ENCODE results near the gene CARD9. TPM values are rescaled to one million over a fixed set of nuclear protein-coding genes. Genes with fewer than 3 reads are reported as not detected.

The CARD9 gene
- total RNA-seq, 1 experiment from 2014 or later: 14.0 TPM

DNA sequence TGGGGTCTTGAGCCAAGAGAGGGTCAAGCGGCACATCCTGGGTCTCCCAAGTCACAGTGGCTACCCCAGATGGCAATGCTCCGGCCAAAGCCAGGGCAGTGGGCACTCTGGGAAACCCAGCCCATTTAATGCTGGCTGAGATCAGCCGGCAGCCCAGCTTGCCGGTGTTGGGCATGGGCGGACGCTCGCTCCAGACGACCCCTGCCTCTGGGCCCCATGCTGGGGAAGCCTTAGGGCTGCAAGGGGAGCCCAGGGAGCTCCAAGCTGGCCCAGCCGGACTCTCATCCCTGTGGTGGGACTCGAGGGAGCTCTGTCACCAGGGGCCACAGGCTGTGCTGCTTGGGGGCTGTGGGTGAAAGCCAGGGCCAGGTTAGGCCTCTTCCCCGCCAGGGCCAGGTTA is 5.9 kb upstream of the CARD9 start:
- Histone ChIP-seq H4K20me1 (ENCODE audit: insufficient read depth) (no peaks in the 10 kb centered on the region; the same call in 1 of the 2 replicates), H3K9me3 (ENCODE audit: insufficient read depth, low read depth) (no peaks in the 10 kb centered on the region), H3K27ac (no peak overlapping the region), H3K79me2 (ENCODE audit: low read depth) (no peaks in the 10 kb centered on the region), H3K27me3 (ENCODE audit: insufficient read depth, low read depth) (no peaks in the 10 kb centered on the region), H3K4me3 (no peak overlapping the region), H2AFZ (no peak overlapping the region), H3K4me1 (replicated peaks; ENCODE audit: insufficient read depth) (no peaks in the 10 kb centered on the region), H3K4me2 (no peak overlapping the region), H3F3A (ENCODE audit: insufficient read depth, low read depth) (no peaks in the 10 kb centered on the region), H3K9me2 (ENCODE audit: insufficient read depth) (no peaks in the 10 kb centered on the region), H3K36me3 (ENCODE audit: low read depth) (no peaks in the 10 kb centered on the region)
- ChIA-PET CTCF (no interaction called here), POLR2A (ENCODE audit: unreplicated experiment) (no interaction called here)
- no TSS peak for BruUV-seq (replicated peaks)
- TF ChIP-seq, protein P1, sequence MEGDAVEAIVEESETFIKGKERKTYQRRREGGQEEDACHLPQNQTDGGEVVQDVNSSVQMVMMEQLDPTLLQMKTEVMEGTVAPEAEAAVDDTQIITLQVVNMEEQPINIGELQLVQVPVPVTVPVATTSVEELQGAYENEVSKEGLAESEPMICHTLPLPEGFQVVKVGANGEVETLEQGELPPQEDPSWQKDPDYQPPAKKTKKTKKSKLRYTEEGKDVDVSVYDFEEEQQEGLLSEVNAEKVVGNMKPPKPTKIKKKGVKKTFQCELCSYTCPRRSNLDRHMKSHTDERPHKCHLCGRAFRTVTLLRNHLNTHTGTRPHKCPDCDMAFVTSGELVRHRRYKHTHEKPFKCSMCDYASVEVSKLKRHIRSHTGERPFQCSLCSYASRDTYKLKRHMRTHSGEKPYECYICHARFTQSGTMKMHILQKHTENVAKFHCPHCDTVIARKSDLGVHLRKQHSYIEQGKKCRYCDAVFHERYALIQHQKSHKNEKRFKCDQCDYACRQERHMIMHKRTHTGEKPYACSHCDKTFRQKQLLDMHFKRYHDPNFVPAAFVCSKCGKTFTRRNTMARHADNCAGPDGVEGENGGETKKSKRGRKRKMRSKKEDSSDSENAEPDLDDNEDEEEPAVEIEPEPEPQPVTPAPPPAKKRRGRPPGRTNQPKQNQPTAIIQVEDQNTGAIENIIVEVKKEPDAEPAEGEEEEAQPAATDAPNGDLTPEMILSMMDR (conservative IDR thresholded peaks at IDR 0.05): no peak
- TF ChIP-seq EZH2 (IDR thresholded peaks at IDR 0.05; ENCODE audit: low read depth): no peak
- no peak for DNase-seq
- intact Hi-C loops (cut with micrococcal nuclease; ENCODE audit: unreplicated experiment): no loop called here

DNA sequence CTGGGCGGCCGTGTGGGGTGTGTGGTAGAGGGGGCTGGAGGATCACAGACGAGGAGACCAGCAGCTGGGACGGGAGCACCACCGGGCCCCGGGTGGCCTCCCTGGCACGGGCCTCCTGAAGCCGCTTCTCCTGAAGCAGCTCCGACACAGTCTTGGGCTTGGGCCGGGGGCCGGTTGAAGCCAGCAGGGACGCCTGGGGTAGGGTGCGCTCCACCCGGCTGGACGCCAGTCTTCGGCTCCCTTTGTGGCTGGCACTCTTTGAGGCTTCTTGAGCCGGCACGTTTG is 5.5 kb upstream of the CARD9 start:
- no peak for DNase-seq
- no peaks in the 10 kb centered on the region for H3K79me2 ChIP-seq (ENCODE audit: low read depth)
- no peaks in the 10 kb centered on the region; the same call in 1 of the 2 replicates for H4K20me1 ChIP-seq (ENCODE audit: insufficient read depth)
- intact Hi-C loops (cut with micrococcal nuclease; ENCODE audit: unreplicated experiment): no loop called here
- ChIA-PET CTCF (no interaction called here), POLR2A (ENCODE audit: unreplicated experiment) (no interaction called here)
- H3K9me2 ChIP-seq (ENCODE audit: insufficient read depth): no peaks in the 10 kb centered on the region
- H3K4me1 ChIP-seq (replicated peaks; ENCODE audit: insufficient read depth): peaks cover 3% of the 10 kb centered on the region
- TF ChIP-seq, protein P1 (conservative IDR thresholded peaks at IDR 0.05): no peak
- no peak for TF ChIP-seq EZH2 (IDR thresholded peaks at IDR 0.05; ENCODE audit: low read depth)
- H3K27ac ChIP-seq: no peak overlapping the region
- no peak overlapping the region for H2AFZ ChIP-seq
- no peaks in the 10 kb centered on the region for H3K9me3 ChIP-seq (ENCODE audit: insufficient read depth, low read depth)
- H3F3A ChIP-seq (ENCODE audit: insufficient read depth, low read depth): no peaks in the 10 kb centered on the region
- H3K4me3 ChIP-seq: no peak overlapping the region
- H3K36me3 ChIP-seq (ENCODE audit: low read depth): no peaks in the 10 kb centered on the region
- BruUV-seq (replicated peaks): no TSS peak
- no peaks in the 10 kb centered on the region for H3K27me3 ChIP-seq (ENCODE audit: insufficient read depth, low read depth)
- no peak overlapping the region for H3K4me2 ChIP-seq

DNA sequence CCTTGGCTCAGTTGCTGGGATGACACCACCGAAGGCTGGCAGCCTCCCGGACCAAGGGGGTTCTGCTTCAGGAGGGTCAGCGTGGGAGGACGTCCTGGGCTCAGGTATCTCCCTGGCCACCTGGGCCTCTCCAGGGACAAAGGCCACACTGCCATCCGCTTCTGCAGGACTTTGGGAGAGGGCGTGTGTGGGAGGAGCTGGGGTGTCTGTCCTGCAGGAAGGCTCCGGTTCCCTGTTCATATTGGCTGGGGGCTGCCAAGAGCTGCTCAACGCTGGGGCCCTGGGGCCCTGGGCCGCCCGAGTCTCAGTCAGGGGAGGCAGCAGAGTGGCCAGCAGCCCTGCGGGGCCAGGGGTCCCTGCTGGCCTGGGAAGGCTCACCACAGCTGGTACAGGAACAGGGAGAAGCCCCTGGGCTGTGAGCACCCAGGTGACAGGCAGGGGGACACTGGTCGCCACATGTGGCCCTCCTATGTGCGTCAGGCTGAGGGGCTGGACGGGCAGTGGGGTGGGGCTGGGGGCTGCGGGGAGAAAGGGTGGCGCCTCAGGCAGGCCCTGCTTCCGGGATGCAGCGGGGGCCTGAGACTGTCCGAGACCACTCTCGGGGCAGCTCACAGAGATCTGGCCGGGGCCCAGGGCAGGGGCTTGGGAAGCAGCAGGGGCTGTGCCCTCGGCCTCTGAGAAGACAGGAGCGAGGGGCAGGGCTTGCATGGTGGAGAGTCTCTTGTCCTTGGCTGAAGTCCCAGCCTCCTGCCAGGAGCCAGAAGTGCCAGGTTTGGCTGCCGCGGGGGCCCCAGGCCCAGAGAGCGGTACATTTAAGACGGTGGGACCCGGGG is 4.9 kb upstream of the CARD9 start:
- Histone ChIP-seq H3K4me3 (no peak overlapping the region), H3K9me2 (ENCODE audit: insufficient read depth) (no peaks in the 10 kb centered on the region), H3K27ac (no peak overlapping the region), H4K20me1 (ENCODE audit: insufficient read depth) (no peaks in the 10 kb centered on the region; the same call in 1 of the 2 replicates), H3K9me3 (ENCODE audit: insufficient read depth, low read depth) (no peaks in the 10 kb centered on the region), H3K4me1 (replicated peaks; ENCODE audit: insufficient read depth) (peaks cover 8% of the 10 kb centered on the region), H3K4me2 (no peak overlapping the region), H3F3A (ENCODE audit: insufficient read depth, low read depth) (peaks cover 3% of the 10 kb centered on the region; the same call in 1 of the 2 replicates), H2AFZ (no peak overlapping the region), H3K27me3 (ENCODE audit: insufficient read depth, low read depth) (no peaks in the 10 kb centered on the region), H3K36me3 (ENCODE audit: low read depth) (no peaks in the 10 kb centered on the region), H3K79me2 (ENCODE audit: low read depth) (no peaks in the 10 kb centered on the region)
- ChIA-PET CTCF (no interaction called here), POLR2A (ENCODE audit: unreplicated experiment) (no interaction called here)
- BruUV-seq (replicated peaks): no TSS peak
- no peak for TF ChIP-seq EZH2 (IDR thresholded peaks at IDR 0.05; ENCODE audit: low read depth)
- TF ChIP-seq, protein P1 (conservative IDR thresholded peaks at IDR 0.05): no peak
- no peak for DNase-seq
- intact Hi-C loops (cut with micrococcal nuclease; ENCODE audit: unreplicated experiment): no loop called here

All from PC-9 (cell line).